C1 segment of cervical spinal cord (tissue), 14 donors: ENCODE measurements around the gene C11orf42.

Source experiments
- DNase-seq, 14 donors: peaks; one replicate each; lab custom pipeline; 2025; lab: John Stamatoyannopoulos, UW

Gene C11orf42, protein sequence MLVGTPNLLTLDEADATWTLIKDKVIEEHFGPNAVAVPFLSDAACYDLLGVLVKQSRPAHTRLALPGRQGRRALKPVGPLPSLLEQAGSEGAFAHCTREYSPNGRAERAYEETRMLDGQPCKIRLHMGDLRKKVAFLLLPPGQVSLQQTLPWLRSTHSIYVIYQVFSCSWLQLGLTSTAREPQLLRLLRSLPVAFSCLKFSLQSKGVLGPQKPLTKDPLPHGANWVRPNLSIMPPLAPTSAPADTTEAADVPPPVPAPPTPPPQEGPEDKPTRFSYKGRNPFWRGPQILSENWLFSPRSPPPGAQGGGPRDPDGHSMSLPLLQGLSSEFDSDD

DNA sequence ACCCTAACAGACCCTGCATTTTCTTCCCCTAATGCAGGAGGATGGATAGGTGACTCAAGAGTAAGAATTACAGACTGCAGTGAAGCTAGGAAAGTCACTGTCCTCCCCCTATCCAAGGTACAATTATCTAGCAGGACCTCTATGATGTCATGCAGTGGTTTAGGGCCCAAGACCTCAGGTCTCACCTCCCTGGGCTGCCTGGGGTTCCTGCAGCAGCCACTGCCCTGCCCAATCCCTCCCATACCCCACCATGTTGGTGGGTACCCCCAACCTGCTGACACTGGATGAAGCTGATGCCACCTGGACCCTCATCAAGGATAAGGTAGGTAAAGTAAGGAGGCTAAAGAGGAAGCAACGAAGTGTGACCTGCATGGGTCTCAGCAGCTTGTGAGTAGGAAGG, at the start of gene C11orf42:
Gene C11orf42, plus strand, starts transcription at position 192 of the 400 bp plus-strand sequence. Its CDS starts 59 bp downstream, at position 251.
- DNase-seq = no peak

DNA sequence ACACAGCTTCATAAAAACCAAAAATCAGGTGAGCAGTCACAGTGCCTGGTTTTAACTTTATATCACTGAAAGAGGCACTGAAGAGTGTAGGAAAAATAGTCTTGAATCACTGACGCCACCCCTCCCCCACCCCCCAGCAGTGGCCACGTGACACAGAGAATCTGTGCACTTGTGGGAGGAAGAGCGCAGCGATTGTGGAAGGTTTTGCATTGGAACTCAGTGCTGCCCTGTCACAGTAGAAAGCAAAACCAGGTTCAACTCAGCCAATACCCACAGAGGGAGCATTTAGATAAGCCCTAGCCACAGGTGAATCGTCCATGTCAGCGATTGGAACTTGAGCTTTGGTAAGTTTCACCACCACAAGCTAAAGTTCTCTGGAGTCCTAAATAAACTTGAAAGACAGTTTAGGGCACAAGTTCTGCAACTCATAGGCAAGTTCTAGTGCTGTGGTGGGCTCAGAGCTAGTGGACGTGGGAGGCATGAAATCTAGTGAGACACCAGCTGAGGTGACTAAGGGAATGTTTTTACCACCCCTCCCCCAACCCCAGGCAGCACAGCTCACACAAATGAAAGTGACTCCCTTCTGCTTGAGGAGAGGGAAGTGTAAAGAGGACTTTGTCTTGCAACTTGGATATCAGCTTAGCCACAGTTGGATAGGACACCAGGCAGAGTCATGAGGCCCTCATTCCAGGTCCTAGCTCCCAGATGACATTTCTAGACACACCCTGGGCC, 48.6 kb upstream of the C11orf42 start:
- no peak for DNase-seq

DNA sequence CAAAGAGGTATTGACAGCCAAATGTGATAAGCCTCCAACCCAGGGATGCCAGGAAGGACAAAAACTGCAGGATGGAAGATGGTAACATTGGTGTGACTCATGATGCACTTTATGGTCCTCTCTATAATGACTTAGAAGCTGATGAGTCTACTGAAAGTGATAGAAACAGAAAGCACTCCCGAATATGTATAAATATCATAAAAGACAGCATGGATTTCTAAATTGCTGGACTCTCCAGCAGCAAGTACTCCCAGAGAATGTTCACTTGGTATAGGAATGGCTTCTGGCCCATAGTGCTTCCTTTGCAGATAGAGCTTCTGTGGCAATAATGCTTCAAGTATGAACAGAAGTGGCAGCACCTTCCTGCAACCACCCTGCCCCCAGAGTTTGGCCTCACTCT, 35.1 kb upstream of the C11orf42 start, which contains the start of gene OR52B2:
Gene OR52B2, minus strand, starts transcription at position 101 of the 400 bp plus-strand sequence. Its CDS starts 0 bp downstream, at position 101.
- no peak for DNase-seq

DNA sequence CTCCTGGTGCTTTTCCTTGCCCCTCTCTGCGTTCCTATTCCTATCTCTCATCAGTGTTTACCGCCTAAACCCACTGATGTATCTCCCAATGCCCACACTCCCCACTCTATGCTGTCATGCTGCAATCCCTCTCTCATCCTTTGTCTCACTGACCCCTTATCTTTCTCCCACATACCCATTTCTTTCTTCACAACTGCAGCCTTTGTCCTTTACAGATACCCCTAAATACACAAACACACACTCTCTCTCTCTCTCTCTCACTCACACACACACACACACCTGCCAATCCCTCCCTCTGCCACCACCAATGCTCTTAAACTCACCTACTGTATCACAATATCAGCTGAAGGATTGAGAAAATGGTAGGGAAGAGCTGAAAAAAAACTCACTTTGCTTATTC, 29.9 kb upstream of the C11orf42 start:
- no peak for DNase-seq

DNA sequence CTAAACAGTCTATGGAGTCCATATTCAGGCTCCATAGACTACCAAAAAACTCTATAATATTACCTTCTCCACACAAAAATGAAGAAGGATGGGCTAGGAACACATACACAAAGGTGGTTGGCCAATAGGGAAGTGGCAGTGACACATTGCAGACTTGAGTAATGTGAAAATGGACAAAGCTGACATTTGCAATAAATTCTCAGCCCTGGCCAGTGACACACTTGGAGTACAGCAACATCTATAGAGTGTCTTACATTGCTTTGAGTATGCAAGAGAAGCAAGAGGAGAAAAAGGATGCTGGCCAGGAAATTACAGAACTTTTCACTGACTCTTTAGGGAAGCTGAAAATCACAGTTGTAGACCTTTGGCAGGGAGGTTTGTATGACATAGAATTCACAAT, 13.6 kb upstream of the C11orf42 start:
- no peak for DNase-seq

DNA sequence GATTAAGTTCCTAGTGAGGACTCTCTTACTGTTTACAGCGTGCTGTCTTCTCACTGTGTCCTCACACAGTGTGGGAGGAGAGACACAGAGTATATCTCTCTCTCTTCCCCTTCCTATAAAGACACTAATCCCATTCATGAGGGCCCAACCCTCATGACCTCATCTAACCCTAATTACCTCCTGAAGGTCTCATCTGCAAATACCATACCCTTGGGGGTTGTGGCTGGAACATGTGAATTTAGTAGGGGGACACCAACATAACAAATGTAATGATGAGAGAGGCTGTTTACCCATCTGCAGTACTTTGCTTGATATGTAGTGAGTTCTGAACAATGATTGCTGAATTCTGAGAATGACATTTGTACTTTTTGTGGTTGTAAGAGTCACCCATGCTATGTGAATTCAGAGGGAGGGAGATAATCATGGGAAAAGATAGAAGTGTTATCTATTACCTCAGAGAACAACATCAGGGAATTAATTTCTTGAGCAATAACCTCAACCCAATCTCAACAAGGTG, 11.2 kb upstream of the C11orf42 start:
- DNase-seq = no peak

DNA sequence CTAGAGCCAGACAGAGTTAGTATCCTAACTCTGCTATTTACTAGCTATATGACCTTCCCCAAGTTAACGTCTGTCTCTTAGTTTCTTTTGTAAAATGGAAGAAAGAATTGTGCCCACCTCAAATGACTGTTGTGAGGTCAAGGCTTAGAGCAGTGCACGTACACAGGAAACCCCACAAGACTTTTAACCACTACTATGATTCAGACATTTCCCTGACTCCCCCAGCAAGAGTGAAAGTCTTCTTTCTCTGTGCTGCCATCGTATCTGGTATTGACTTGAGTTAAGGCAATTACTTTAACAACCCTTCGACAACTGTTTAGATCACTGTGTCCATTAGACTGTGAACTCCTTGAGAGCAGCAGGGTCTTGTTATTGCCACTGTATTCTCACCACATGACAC, 9.0 kb upstream of the C11orf42 start:
- no peak for DNase-seq

DNA sequence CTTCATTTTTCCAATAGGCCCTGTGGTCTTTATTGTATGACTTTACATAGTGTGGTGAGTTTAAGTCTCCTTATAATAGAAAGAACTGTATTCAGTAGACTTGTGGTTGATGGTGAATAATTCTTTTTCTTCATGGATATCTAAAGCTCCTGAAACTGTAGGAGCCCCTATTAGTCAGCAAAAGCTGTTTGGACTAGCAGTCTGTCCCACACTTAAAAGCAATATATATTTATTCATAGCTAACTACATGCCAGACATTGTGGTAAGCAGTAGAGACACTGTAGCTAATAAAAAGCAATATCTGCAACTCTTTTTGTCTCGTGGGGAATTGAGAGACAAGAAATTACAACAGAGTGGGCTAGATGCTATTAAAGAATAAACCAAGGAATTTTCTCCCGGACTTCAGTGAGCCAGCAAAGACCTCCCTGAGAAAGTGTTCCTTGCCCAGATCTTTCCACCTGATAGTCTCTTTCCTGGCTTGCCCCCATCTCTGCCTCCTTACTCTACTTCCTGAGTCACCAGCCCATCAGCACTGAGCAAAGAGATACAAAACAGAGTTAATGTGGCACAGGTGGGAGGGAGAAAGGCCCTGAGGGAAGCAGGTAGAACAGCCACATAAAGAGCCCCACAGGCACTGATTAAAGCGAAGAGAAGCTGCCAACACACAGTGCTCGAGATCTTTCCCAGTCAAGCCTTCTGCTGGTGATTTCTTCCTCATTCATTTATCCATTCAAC, 7.7 kb upstream of the C11orf42 start:
- no peak for DNase-seq

DNA sequence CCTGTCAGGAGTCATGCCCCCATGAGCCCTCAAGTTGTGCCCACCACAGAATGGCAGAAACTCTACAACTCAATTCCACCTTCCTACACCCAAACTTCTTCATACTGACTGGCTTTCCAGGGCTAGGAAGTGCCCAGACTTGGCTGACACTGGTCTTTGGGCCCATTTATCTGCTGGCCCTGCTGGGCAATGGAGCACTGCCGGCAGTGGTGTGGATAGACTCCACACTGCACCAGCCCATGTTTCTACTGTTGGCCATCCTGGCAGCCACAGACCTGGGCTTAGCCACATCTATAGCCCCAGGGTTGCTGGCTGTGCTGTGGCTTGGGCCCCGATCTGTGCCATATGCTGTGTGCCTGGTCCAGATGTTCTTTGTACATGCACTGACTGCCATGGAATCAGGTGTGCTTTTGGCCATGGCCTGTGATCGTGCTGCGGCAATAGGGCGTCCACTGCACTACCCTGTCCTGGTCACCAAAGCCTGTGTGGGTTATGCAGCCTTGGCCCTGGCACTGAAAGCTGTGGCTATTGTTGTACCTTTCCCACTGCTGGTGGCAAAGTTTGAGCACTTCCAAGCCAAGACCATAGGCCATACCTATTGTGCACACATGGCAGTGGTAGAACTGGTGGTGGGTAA, 6.1 kb upstream of the C11orf42 start, which contains the start of gene OR52W1:
Gene OR52W1, plus strand, starts transcription at position 51 of the 637 bp plus-strand sequence. Its CDS starts 0 bp downstream, at position 51.
- DNase-seq = no peak

DNA sequence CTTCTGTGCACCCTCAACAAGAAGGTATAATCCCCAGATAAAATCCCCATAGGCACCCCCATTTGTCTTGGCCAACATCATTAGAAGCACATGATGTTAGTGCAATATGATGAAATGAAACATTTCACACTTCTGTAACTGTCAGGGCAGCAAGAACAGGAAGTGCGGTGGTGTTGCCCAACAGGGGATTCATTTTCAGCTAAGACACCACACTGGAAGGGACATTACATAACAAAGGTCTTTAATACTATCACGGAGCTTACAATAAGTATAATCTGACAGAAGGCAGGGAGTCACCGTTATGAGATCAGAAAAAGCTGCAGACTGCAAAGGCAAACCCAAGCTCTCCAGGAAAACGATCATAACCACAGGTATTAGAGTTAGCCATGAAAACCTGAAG, 4.4 kb upstream of the C11orf42 start:
- peak in 2 of 14 donors; percentile 6 to 12 for DNase-seq

DNA sequence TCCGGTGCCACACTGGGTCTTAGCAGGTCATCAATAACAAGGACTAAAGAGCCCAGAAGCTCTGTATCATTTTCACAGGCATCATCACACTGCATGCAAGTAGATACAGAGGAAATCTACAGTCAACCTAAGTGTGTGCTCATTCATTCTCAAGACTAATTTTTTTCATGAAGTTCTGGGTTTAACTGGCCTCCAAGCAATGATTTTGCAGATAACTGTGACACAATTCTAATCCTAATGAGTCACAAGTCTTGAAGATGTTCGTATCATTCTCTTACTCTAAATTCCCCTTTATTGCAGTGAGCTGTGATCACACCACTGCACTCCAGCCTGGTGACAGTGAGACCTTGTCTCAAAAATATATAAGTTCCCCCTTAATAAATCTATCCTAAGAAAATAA, 3.9 kb upstream of the C11orf42 start:
- DNase-seq = no peak

DNA sequence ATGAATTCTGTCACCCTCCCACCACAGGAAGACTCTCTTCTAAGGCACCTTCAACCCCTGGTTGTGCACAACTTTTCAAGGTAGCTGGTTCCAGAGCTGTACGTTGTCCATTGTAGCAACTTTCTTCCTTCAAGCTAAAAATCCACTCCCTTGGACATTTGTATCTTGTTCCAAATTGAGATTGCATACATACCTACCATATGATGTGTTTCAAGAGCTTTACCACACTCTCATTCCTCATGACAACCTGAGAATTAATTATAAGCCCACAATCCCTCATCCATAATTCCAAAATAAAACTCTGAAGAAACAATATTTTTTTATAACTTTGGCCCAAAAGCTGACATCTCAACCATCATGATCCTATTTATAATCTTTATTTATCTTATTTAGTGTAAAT, 3.3 kb upstream of the C11orf42 start:
- DNase-seq = no peak

DNA sequence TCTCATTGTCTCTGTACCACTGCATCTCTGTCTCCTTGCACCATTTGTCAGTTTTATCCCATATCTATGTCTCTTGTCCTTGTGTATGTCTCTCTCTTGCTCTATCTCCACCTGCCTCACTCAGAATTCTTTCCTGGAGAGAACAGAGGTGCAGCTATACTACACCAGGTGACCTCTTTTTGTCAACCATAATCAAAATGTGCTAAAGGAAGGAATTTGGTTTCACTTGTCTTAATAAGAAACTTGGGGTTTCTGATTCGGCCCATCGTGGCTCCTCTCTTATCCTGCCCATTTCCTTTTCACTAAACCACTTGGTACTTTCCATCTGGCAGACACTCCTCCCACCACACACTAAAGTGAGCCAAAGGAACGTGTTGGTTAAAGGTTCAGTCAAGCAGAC, 2.0 kb upstream of the C11orf42 start:
- DNase-seq = no peak

DNA sequence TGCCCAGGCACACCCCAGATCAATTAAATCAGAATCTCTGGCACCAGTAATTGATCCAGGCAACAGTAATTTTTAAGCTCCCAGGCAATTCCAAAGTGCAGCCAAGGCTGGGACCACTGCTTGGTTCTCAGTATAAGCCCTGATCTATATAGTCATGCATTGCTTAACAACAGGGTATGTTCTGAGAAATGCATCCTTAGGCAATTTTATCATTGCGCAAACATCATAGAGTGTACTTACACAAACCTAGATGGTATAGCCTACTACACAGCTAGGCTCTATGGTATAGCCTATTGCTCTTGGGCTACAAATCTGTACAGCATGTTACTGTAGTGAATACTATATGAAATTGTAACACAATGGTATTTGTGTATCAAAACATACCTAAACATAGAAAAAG, 651 bp upstream of the C11orf42 start:
- no peak for DNase-seq

DNA sequence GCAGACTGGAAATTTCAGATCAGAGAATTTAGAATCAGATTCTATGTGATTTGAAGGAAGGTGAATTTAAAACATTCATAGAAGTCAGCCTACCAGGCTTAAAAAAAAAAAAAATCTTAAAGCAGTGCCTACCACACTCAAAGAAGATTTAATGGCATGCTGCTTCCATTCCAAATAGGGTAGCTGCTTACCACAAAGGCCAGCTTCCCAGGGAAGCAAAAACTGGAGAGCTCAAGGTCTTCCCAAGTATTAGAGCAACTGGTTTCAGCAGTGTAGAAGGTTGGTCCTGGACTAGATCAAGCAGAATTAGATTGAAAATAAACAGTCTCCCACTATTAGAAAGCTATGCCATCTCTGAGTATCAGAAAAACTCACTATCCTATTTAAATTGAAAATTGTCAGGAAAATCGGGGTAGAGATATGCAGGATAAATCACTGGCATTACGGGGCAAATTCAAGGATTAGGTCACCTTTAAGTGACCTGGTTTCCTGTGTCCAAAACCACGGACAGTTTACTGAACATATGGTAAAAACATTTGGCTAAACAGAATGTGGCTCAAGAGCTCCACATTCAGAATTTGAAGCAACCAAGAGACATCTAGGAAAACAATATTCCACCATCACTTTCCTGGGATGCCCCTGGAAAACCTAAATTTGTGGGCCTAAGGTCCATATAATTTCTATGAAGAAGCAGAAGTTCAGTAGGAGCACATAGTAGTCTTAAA, 1.3 kb downstream of the C11orf42 start:
- peak in 1 of 14 donors; percentile 34 for DNase-seq

DNA sequence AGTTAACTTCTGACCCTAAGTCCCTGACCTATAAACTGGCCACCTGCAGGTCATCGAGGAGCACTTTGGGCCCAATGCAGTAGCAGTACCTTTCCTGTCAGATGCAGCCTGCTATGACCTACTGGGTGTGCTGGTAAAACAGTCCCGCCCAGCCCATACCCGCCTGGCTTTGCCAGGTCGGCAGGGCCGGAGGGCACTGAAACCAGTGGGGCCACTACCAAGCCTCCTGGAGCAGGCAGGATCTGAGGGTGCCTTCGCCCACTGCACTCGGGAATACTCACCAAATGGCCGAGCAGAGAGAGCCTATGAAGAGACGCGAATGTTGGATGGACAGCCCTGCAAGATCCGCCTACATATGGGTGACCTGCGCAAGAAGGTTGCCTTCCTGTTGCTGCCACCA, 4.4 kb downstream of the C11orf42 start:
- DNase-seq = no peak

DNA sequence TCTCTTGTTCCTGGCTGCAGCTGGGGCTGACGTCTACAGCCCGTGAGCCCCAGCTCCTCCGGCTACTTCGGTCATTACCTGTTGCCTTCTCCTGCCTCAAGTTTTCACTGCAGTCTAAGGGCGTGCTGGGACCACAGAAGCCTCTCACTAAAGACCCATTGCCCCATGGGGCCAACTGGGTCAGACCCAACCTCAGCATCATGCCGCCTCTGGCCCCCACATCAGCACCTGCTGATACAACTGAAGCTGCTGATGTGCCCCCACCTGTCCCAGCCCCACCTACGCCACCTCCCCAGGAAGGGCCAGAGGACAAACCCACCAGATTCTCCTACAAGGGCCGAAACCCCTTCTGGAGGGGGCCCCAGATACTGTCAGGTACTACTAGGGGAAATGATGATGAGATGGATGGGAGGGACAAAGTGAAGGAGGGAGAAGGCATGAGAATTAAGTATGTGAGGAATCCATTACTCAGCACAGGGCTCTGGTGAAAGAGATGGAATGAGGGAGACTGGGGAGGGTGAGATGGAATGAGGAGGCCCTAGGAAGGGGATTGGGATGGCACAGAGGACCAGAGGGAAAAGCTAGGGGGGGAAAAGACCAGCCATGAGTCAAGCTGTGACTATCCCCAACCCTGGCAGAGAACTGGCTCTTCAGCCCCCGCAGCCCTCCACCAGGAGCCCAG, 5.1 kb downstream of the C11orf42 start:
- DNase-seq = no peak

DNA sequence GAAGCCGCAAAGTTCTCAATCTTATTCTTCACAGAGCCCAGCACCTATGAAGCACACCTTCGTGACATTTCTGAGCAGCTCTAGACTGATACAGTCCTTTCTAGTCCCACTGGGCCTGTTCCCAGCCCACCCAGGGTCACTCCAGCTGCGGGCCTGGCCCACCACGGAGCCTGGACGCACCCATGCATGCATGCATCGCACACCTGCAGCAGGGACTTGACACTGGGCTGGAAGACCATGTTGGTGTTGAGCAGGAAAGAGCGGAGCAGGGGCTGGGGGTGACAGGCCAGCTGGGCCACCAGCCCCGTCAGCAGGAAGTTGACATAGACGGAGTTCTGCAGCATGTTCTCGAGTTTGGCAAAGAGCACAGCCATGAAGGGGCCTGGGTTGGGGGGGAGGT, 9.2 kb downstream of the C11orf42 start:
- DNase-seq = no peak

DNA sequence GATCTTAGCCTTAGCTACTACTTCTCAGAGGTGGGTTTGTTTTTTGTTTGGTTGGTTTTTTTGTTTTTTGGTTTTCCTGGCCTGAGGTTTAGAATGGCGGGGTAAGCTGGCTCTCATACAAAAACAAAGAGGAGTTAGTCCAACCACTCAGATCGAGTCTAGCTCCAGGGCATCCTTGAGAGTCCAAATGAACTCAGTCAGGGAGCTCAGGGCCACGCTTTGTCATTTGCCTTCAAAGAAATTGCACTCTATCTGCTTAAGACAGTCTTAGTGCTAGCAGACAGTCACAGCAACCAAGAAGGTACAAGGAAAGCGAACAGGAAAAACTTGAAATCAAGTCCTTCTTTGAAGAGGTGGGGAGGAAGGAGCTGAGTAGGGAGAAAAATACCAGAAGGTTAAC, 11.1 kb downstream of the C11orf42 start:
- no peak for DNase-seq

DNA sequence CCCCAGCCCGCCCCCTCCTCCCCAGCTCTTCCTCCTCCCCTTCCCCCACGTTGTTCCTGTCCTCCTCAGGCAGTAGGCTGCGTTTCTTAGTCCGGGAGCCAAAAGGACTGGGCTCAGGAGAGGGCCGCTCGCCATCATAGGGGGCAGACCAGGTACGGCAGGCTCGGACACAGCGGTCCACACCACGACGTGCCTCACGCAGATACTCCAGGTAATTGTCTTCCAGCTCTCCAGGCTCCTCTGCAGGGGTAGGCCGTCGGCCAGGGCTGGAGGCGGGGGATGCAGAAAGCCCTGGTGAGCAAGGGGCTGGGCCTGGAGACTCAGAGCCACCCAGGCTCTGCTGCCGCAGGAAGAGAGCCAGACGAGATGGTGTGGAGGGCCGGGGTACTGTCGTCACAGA, 12.4 kb downstream of the C11orf42 start:
- no peak for DNase-seq
